ENCODE results near the gene CAPN15.
"Not testable (repeated sequence)": the region's sequence is repeated elsewhere in the genome, so short reads cannot be mapped to it uniquely, and the experiment has no call there.

Gene CAPN15

DNA sequence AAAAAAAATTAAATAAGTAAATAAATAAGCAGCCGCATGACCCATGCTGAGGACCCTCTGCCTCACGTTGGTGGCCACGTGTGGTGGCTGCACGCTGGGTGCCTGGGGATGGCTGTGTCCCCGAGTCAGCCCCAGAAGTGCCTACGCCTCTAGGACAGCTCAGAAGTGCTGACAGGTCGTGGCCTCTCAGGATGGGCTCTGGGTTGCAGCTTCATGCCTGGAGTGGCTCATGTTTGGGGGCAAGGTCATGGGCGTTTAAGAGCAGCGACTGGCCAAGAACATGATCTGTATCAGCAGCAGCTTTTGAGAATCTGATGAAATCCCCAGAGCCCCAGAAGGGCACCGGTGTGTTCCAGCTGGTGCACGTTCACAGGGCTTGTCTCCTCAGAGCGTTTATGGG, 26.8 kb upstream of the CAPN15 start:
- no peak overlapping the region for H3K4me3 ChIP-seq (ENCODE audit: low read depth, low read length)
- TF ChIP-seq, protein P1, sequence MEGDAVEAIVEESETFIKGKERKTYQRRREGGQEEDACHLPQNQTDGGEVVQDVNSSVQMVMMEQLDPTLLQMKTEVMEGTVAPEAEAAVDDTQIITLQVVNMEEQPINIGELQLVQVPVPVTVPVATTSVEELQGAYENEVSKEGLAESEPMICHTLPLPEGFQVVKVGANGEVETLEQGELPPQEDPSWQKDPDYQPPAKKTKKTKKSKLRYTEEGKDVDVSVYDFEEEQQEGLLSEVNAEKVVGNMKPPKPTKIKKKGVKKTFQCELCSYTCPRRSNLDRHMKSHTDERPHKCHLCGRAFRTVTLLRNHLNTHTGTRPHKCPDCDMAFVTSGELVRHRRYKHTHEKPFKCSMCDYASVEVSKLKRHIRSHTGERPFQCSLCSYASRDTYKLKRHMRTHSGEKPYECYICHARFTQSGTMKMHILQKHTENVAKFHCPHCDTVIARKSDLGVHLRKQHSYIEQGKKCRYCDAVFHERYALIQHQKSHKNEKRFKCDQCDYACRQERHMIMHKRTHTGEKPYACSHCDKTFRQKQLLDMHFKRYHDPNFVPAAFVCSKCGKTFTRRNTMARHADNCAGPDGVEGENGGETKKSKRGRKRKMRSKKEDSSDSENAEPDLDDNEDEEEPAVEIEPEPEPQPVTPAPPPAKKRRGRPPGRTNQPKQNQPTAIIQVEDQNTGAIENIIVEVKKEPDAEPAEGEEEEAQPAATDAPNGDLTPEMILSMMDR (IDR thresholded peaks at IDR 0.05; ENCODE audit: control insufficient read depth, extremely low read depth, insufficient read depth): no peak
- no peak for DNase-seq (ENCODE audit: low read depth)

DNA sequence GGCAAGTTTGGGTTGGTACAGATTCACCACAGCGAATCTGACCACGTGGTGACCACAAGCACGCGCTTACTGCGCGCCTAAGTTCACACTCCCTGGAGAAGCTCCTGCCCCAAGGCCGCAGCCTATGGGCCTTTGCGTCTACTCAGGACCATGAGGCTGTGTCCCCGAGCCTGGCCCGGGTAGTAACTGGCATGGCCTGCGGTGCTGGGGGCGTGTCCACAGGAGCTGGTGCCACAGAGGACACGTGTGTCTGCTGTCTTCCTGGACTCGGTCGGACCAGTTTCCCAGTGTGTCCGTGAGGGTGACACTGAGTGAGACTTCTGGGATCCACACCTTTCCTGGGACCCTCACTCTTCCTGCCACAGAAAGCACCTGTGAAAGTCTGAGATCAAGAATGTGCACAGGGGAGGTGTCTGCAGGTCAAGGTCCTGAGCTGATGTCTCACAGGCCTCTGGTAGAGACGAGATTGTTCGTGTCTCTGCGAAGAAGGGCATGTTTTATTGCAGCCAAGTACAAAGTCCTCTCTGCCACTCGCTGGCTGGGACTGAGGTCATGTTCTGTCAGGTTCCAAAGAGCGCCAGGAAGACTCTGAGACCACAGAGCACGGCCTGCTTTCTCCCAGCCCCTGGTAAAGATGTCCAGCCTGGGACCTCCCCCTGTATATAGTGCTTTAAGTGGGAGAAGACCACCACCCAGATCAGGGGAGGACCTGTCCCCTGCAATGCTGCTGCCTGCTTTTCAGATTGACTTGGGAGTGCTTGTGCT, 25.2 kb upstream of the CAPN15 start:
- no peak overlapping the region for H3K4me3 ChIP-seq (ENCODE audit: low read depth, low read length)
- no peak for DNase-seq (ENCODE audit: low read depth)
- TF ChIP-seq, protein P1 (IDR thresholded peaks at IDR 0.05; ENCODE audit: control insufficient read depth, extremely low read depth, insufficient read depth): no peak

DNA sequence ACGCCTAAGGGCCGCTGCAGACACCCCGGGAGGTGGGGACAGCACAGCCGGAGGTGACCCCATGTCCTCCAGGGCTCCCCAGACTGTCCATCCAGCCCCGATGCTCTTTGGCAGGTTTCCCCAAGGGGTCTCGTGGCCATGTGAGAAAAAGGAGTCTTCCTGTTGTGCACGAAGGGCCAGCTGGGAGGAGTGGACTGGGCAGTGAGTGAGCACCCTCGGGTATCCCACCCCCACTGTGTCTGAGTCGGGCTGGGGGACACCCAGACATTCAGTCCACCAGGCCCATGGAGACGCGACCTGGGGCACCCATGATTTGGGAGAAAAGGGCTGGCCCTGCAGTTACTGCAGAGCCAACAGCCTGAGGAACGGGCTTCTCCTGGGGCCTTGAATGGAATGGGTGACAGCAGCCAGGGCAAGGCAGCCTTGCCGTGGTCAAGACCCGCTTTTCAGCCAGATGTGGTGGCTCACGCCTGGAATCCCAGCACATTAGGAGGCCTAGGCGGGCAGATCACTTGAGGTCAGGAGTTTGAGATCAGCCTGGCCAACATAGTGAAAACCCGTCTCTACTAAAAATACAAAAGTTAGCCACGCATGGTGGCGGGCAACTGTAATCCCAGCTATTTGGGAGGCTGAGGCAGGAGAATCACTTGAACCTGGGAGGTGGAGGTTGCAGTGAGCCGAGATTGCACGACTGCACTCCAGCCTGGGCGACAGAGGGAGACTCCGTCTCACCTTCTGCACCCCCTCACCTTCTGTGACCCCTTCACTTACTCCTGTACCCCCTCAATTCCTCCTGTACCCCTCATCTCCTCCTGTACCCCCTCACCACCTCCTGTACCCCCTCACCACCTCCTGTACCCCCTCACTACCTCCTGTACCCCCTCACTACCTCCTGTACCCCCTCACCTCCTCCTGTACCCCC, 24.1 kb upstream of the CAPN15 start:
- no peak for DNase-seq (ENCODE audit: low read depth)
- H3K4me3 ChIP-seq (ENCODE audit: low read depth, low read length): no peak overlapping the region
- TF ChIP-seq, protein P1 (IDR thresholded peaks at IDR 0.05; ENCODE audit: control insufficient read depth, extremely low read depth, insufficient read depth): no peak

DNA sequence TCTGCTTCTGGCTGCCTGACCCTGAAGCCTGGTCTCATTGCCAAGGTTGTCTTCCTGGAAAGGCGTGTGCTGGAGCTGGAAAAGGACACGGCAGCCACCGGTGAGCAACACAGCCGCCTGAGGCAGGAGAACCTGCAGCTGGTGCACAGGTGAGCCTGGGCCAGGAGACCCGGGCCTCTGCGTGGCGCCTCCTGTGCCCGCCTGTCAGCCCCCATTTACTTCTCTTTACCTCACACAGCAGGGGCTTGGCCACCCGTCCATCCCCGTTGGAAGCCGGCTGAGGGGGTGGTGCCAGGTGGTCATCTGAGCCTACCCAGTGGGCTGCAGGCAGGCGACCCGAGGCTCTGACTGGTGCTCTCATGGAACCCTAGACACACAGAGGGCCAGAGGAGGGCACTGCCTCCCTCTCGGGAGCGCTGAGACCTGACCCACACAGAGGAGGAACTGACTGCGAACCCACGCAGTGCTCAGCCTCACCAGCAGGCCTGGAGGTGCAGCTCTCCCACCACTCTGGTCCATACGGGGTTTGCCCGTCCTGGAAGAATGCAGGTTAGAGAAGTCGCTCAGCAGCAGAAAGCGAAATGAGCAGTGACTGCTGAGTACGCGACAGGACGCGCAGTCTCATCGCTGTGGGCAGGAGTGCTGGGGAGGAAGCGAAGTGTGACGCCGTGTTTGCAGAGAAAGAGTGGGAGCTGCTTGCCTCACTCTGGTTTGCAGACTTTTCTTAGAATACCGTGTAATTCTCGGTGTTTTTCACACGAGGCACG, 21.9 kb upstream of the CAPN15 start:
- TF ChIP-seq, protein P1 (IDR thresholded peaks at IDR 0.05; ENCODE audit: control insufficient read depth, extremely low read depth, insufficient read depth): no peak
- DNase-seq (ENCODE audit: low read depth): no peak
- H3K4me3 ChIP-seq (ENCODE audit: low read depth, low read length): no peak overlapping the region

DNA sequence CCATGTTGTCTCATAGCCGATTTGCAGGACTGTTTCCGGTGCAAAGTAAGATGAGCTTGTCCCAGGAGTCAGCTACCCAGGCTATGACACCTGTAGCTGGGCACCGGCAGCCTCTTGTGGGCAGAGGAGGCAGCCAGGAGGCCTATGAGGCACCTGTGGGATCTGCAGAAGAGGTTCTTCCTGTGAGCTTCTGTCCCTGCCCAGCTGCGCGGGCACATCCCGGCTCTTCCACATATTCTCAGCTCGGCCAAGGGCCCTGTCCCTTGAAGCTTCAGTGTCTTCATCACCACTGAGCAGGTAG, 21.3 kb upstream of the CAPN15 start:
- no peak overlapping the region for H3K4me3 ChIP-seq (ENCODE audit: low read depth, low read length)
- TF ChIP-seq, protein P1 (IDR thresholded peaks at IDR 0.05; ENCODE audit: control insufficient read depth, extremely low read depth, insufficient read depth): no peak
- DNase-seq (ENCODE audit: low read depth): no peak

DNA sequence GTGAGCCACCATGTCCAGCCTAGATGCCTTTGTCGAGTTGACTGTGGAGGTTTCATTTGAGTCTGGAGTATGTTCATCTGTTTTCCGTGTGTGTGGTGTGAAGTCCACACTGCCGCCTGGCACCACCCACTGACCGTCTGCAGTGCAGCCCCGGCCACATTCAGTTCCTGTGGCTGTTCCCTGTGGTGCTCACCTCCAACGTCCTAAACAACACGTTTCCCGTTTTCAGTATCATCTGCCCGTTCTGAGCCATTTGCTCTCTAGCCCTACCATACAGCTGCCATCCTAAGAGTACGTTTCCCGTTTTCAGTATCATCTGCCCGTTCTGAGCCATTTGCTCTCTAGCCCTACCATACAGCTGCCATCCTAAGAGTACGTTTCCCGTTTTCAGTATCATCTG, 20.0 kb upstream of the CAPN15 start:
- not testable (repeated sequence) for H3K4me3 ChIP-seq (ENCODE audit: low read depth, low read length)

DNA sequence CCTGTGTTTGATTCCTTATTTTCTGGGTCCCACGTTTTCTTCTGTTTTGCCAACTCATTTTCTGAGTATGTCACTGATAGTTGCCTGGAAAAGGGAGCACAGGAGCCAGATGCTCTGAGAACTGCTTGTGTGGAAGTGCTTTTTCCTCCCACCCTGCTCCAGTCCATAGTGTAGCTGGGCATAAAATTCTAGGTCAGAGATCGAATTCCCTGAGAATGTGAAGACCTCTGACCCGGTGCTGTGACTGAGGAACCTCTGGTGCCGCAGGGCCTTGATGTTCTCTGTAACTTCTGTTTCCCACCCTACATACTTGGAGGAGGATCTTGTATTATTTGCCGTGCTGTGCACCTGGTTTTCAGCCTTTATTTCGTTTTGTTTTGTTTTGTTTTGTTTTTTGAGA, 19.5 kb upstream of the CAPN15 start:
- TF ChIP-seq, protein P1 (IDR thresholded peaks at IDR 0.05; ENCODE audit: control insufficient read depth, extremely low read depth, insufficient read depth): no peak
- H3K4me3 ChIP-seq (ENCODE audit: low read depth, low read length): no peak overlapping the region
- no peak for DNase-seq (ENCODE audit: low read depth)

More for the DNA sequence above, 20.0 kb upstream of the CAPN15 start:
- DNase-seq (ENCODE audit: low read depth): not testable (repeated sequence)
